Fibroblast of lung (primary cell): ENCODE measurements around the gene GK2. TPM values are rescaled to one million over a fixed set of nuclear protein-coding genes. Genes with fewer than 3 reads are reported as not detected.

Experiments
- DNase-seq, 2 donors: peaks; one replicate each; pipeline versions ENCODE4 v3.0.0 to v3.0.0-alpha.2; 2010; ENCODE audit warnings: low read depth in 2 of 2
- H2AFZ ChIP-seq: 2 replicates; pipeline ENCODE4 v1.5.1; 2012; ENCODE audit warnings: low read length, control low read depth, inconsistent platforms
- H3K27ac ChIP-seq: 2 replicates; pipeline ENCODE4 v1.5.1; 2011; ENCODE audit warnings: low read length, control low read depth; ENCODE audit not compliant: insufficient read depth
- H3K27me3 ChIP-seq: 2 replicates; pipeline ENCODE4 v1.5.1; 2011; ENCODE audit warnings: mild to moderate bottlenecking, low read length; ENCODE audit not compliant: control insufficient read depth, insufficient read depth
- H3K36me3 ChIP-seq: 2 replicates; pipeline ENCODE4 v1.5.1; 2011; ENCODE audit warnings: low read length; ENCODE audit not compliant: control insufficient read depth, insufficient read depth
- H3K4me1 ChIP-seq: 2 replicates; pipeline ENCODE4 v1.5.1; 2011; ENCODE audit warnings: low read length; ENCODE audit not compliant: control insufficient read depth, insufficient read depth; ENCODE audit errors: extremely low read depth
- H3K4me2 ChIP-seq: 2 replicates; pipeline ENCODE4 v1.5.1; 2011; ENCODE audit warnings: low read length, control low read depth; ENCODE audit not compliant: insufficient read depth; ENCODE audit errors: extremely low read depth
- H3K4me3 ChIP-seq, 4 experiments: fragments of 200-600 bp in 1 of 4; sonication (generic) in 1 of 4; replicated peaks in 1 of 4; 2 replicates each; pipeline ENCODE4 v1.5.1; 2011 to 2016; ENCODE audit warnings: low read length in 4 of 4, low read depth in 3 of 4, mild to moderate bottlenecking in 3 of 4, control low read depth in 2 of 4, inconsistent platforms in 1 of 4, mixed read lengths in 1 of 4; ENCODE audit not compliant: insufficient read depth in 1 of 4; ENCODE audit errors: control extremely low read depth in 1 of 4
- H3K79me2 ChIP-seq: 2 replicates; pipeline ENCODE4 v1.5.1; 2012; ENCODE audit warnings: mild to moderate bottlenecking, low read length, inconsistent platforms; ENCODE audit not compliant: control insufficient read depth, insufficient read depth
- H3K9ac ChIP-seq: 2 replicates; pipeline ENCODE4 v1.5.1; 2011; ENCODE audit warnings: mild to moderate bottlenecking, low read length, control low read depth; ENCODE audit not compliant: insufficient read depth
- H3K9me3 ChIP-seq: 2 replicates; pipeline ENCODE4 v1.5.1; 2012; ENCODE audit warnings: low read depth, low read length; ENCODE audit not compliant: control insufficient read depth, insufficient read depth
- H4K20me1 ChIP-seq: 2 replicates; pipeline ENCODE4 v1.5.1; 2011; ENCODE audit warnings: low read length; ENCODE audit not compliant: control insufficient read depth, insufficient read depth; ENCODE audit errors: extremely low read depth
- EZH2 ChIP-seq: IDR thresholded peaks from 2 replicates; pipeline ENCODE4 v1.5.1; 2012; ENCODE audit warnings: low read length, control low read depth, mild to moderate bottlenecking; ENCODE audit errors: missing control alignments
- polyA plus RNA-seq, 2 donors: library from polyadenylated mRNA; depleted of rRNA in 1 of 2; stranded (reverse) in 1 of 2; unstranded in 1 of 2; fragments of >200 nt; gene quantifications; 2 replicates each; pipeline ENCODE4 v1.2.1, GENCODE V29; 2011 to 2012; ENCODE audit warnings: missing spikeins in 1 of 2
- total RNA-seq: library from RNA; depleted of rRNA; stranded (reverse); fragments of >200 nt; gene quantifications from 2 replicates; pipeline ENCODE4 v1.2.1, GENCODE V29; 2014
- TF ChIP-seq, protein P1 (sequence below), 2 donors: IDR thresholded peaks in 1 of 2; conservative IDR thresholded peaks in 1 of 2; 1 replicate in 1 of 2; 2 replicates in 1 of 2; pipeline ENCODE4 v1.5.1; 2011 to 2012; ENCODE audit warnings: low read length in 2 of 2, control low read depth in 1 of 2, inconsistent platforms in 1 of 2, low read depth in 1 of 2, mild to moderate bottlenecking in 1 of 2

GK2 gene
- total and polyA plus RNA-seq, 2 donors (not counting 1 experiment from before 2014, with no cell fraction given), result not detected

DNA sequence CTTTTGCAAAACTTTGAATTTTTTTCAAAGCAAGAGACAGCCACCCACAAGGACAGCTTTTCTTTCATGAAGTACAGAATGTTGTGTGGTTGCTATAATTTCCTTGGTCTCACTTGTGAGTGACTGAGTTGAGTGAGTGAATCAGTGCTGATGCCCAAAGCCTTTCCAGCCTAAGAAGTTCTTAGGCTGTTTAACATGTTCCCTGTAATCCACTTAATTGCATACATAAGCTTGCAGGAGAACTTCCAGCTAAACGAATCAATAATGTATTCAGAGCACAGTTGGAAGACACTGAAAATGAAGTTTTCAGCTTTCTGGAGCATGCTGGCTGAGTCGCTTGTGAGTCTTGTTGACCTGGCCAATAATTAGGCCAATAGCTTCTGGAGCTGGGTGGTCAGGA, 42.0 kb upstream of the GK2 start:
- Histone ChIP-seq H3K4me3 (no peak overlapping the region), H3K9me3 (no peaks in the 10 kb centered on the region), H3K79me2 (no peaks in the 10 kb centered on the region), H3K27me3 (no peaks in the 10 kb centered on the region), H4K20me1 (no peaks in the 10 kb centered on the region), H3K9ac (no peak overlapping the region), H3K27ac (no peak overlapping the region), H3K4me1 (no peaks in the 10 kb centered on the region), H3K4me2 (no peak overlapping the region), H3K36me3 (no peaks in the 10 kb centered on the region), H2AFZ (no peak overlapping the region)
- TF ChIP-seq, protein P1, sequence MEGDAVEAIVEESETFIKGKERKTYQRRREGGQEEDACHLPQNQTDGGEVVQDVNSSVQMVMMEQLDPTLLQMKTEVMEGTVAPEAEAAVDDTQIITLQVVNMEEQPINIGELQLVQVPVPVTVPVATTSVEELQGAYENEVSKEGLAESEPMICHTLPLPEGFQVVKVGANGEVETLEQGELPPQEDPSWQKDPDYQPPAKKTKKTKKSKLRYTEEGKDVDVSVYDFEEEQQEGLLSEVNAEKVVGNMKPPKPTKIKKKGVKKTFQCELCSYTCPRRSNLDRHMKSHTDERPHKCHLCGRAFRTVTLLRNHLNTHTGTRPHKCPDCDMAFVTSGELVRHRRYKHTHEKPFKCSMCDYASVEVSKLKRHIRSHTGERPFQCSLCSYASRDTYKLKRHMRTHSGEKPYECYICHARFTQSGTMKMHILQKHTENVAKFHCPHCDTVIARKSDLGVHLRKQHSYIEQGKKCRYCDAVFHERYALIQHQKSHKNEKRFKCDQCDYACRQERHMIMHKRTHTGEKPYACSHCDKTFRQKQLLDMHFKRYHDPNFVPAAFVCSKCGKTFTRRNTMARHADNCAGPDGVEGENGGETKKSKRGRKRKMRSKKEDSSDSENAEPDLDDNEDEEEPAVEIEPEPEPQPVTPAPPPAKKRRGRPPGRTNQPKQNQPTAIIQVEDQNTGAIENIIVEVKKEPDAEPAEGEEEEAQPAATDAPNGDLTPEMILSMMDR (conservative IDR thresholded peaks at IDR 0.05 in 1 of 2, IDR thresholded peaks at IDR 0.05 in 1 of 2; ENCODE audit: low read depth in 1 of 2, low read length in 2 of 2), result no peak
- no peak for TF ChIP-seq EZH2
- no peak for DNase-seq

DNA sequence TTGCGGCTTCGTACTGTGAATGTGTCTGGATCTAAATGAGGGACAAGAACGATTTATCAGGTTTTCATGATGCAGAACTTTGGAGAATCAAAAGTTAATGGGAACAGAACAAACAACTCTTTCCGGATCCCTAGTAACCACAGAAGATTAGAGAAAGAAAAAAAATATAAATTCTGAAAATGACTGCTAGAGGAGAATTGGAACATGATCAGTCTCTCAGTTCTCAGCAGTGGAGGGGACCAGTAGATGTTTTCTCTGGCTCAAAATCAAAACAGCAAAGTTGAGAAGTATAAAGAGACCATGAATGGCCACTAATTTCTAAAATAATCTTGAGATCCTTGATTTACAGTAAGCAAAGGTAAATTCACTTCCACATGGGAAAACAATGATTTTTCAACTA, 38.1 kb upstream of the GK2 start:
- no peaks in the 10 kb centered on the region for H3K9me3 ChIP-seq
- H3K36me3 ChIP-seq, result no peaks in the 10 kb centered on the region
- TF ChIP-seq, protein P1 (conservative IDR thresholded peaks at IDR 0.05 in 1 of 2, IDR thresholded peaks at IDR 0.05 in 1 of 2; ENCODE audit: low read depth in 1 of 2, low read length in 2 of 2), result no peak
- no peak for TF ChIP-seq EZH2
- H3K27me3 ChIP-seq, result no peaks in the 10 kb centered on the region
- no peaks in the 10 kb centered on the region for H3K4me1 ChIP-seq
- H3K4me2 ChIP-seq, result no peak overlapping the region
- H3K4me3 ChIP-seq, result no peak overlapping the region
- H3K79me2 ChIP-seq, result no peaks in the 10 kb centered on the region
- H2AFZ ChIP-seq, result no peak overlapping the region
- DNase-seq, result no peak
- H3K27ac ChIP-seq, result no peak overlapping the region
- no peak overlapping the region for H3K9ac ChIP-seq
- no peaks in the 10 kb centered on the region for H4K20me1 ChIP-seq

DNA sequence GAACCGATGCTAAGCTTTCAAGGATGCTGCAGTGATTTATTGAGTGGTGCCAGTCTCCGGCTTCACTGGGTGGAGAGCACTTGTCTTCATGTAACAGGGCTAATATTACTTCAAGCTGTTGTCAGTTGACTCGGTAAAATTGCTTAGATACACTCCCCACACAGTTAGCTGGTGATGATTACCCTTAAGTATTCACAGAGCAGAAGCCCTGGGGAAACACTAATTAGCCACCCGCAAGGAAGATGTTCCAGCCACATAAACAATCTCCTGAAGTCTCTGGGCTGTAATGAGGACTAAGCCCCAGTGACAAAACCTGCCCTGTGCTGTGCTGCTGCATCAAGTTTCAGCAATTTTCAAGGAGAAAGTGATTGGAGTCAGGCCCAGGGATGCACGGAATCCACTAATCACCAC, 37.3 kb upstream of the GK2 start:
- Histone ChIP-seq H3K27me3 (no peaks in the 10 kb centered on the region), H3K4me2 (no peak overlapping the region), H3K9me3 (no peaks in the 10 kb centered on the region), H3K79me2 (no peaks in the 10 kb centered on the region), H3K36me3 (no peaks in the 10 kb centered on the region), H4K20me1 (no peaks in the 10 kb centered on the region), H3K27ac (no peak overlapping the region), H3K9ac (no peak overlapping the region), H3K4me1 (no peaks in the 10 kb centered on the region), H2AFZ (no peak overlapping the region), H3K4me3 (no peak overlapping the region)
- DNase-seq, result no peak
- no peak for TF ChIP-seq EZH2
- TF ChIP-seq, protein P1 (conservative IDR thresholded peaks at IDR 0.05 in 1 of 2, IDR thresholded peaks at IDR 0.05 in 1 of 2; ENCODE audit: low read depth in 1 of 2, low read length in 2 of 2), result no peak
